OCI-LY7 (cell line): ENCODE measurements around the gene IMP4. TPM values are rescaled to one million over a fixed set of nuclear protein-coding genes. Genes with fewer than 3 reads are reported as not detected.
A peak's percentile ranks its signal among the peaks of the same experiment; 100 is the strongest.

Experiments used
- BruUV-seq: library from RNA; stranded (reverse); fragments of 400-500 nt; replicated peaks from 2 replicates; lab custom pipeline; 2021; lab: Mats Ljungman, UMichigan
- CTCF ChIA-PET: fragments of 300-600 bp; sonication (Branson Sonifier 250); formaldehyde crosslinking; loops from one replicate; lab custom pipeline; 2022; ENCODE audit warnings: antibody characterized with exemption; ENCODE audit not compliant: unreplicated experiment; lab: Charles Lee
- POLR2A ChIA-PET: fragments of 300-600 bp; sonication (Branson Sonifier 250); formaldehyde crosslinking; loops from one replicate; lab custom pipeline; 2022; ENCODE audit warnings: antibody characterized with exemption; lab: Charles Lee
- DNase-seq: peaks from one replicate; pipeline ENCODE4 v3.0.0-alpha.2; 2015; ENCODE audit warnings: low spot score
- H2AFZ ChIP-seq: fragments of 200-600 bp; sonication (generic), shearing (Covaris generic); 2 replicates; pipeline ENCODE4 v1.6.1; 2014; ENCODE audit warnings: mild to moderate bottlenecking, antibody characterized with exemption, low read length, moderate library complexity
- H3K27ac ChIP-seq: fragments of 200-600 bp; sonication (generic); 2 replicates; pipeline ENCODE4 v1.5.1; 2014; ENCODE audit warnings: mixed run types, low read depth, mild to moderate bottlenecking, moderate library complexity, low read length, inconsistent platforms; ENCODE audit not compliant: poor library complexity, severe bottlenecking
- H3K36me3 ChIP-seq: fragments of 200-600 bp; sonication (generic); 2 replicates; pipeline ENCODE4 v1.6.1; 2014; ENCODE audit warnings: mild to moderate bottlenecking, antibody characterized with exemption, low read length, moderate library complexity, mixed read lengths; ENCODE audit not compliant: insufficient read depth
- H3K4me1 ChIP-seq: fragments of 200-600 bp; sonication (generic); 2 replicates; pipeline ENCODE4 v1.5.1; 2014; ENCODE audit warnings: mild to moderate bottlenecking, low read length; ENCODE audit not compliant: insufficient read depth, poor library complexity, severe bottlenecking
- H3K4me2 ChIP-seq: fragments of 200-600 bp; sonication (generic); 2 replicates; pipeline ENCODE4 v1.6.1; 2014; ENCODE audit warnings: mild to moderate bottlenecking, low read length
- H3K4me3 ChIP-seq: fragments of 200-600 bp; sonication (generic); 2 replicates; pipeline ENCODE4 v1.5.1; 2014; ENCODE audit warnings: mild to moderate bottlenecking, low read depth, low read length; ENCODE audit not compliant: poor library complexity, severe bottlenecking
- H3K79me2 ChIP-seq: fragments of 200-600 bp; sonication (generic); 2 replicates; pipeline ENCODE4 v1.6.1; 2016; ENCODE audit warnings: low read depth, mild to moderate bottlenecking, low read length, moderate library complexity, mixed read lengths; ENCODE audit not compliant: insufficient read depth
- H3K9me2 ChIP-seq: fragments of 200-600 bp; sonication (generic); 2 replicates; pipeline ENCODE4 v1.6.1; 2016; ENCODE audit warnings: mild to moderate bottlenecking, low read length, mixed read lengths; ENCODE audit not compliant: insufficient read depth
- H3K9me3 ChIP-seq: fragments of 200-600 bp; sonication (generic); 2 replicates; pipeline ENCODE4 v1.6.1; 2014; ENCODE audit warnings: mild to moderate bottlenecking, mixed run types, low read length, mixed read lengths
- H4K20me1 ChIP-seq: fragments of 200-600 bp; sonication (generic); 2 replicates; pipeline ENCODE4 v1.6.1; 2014; ENCODE audit warnings: mild to moderate bottlenecking, antibody characterized with exemption, low read length, moderate library complexity, mixed read lengths; ENCODE audit not compliant: insufficient read depth
- EZH2phosphoT487 ChIP-seq: fragments of 200-600 bp; sonication (generic); IDR thresholded peaks from 2 replicates; pipeline ENCODE4 v1.6.1; 2018; ENCODE audit warnings: low read depth, borderline replicate concordance, mild to moderate bottlenecking, mixed run types, antibody characterized with exemption, low read length, moderate library complexity, mixed read lengths
- intact Hi-C: fragments of 100-400 bp; cut with micrococcal nuclease; formaldehyde crosslinking; loops from one replicate; pipeline ENCODE4 v1.10.0; 2022; ENCODE audit not compliant: unreplicated experiment
- total RNA-seq, 2 experiments: library from RNA; depleted of rRNA in 1 of 2; stranded (reverse); fragments of >200 nt in 1 of 2; shearing (Covaris generic) in 1 of 2; gene quantifications; 2 replicates each; pipeline ENCODE4 v1.2.3, GENCODE V29; 2014 to 2022
- TF ChIP-seq, protein P1 (sequence below): fragments of 200-600 bp; sonication (generic); conservative IDR thresholded peaks from 2 replicates; pipeline ENCODE4 v1.5.1; 2014; ENCODE audit warnings: mild to moderate bottlenecking, antibody characterized with exemption, low read length, moderate library complexity, mixed read lengths

Gene IMP4
- total RNA-seq, 2 experiments from 2014 or later: 266 to 314 TPM

DNA sequence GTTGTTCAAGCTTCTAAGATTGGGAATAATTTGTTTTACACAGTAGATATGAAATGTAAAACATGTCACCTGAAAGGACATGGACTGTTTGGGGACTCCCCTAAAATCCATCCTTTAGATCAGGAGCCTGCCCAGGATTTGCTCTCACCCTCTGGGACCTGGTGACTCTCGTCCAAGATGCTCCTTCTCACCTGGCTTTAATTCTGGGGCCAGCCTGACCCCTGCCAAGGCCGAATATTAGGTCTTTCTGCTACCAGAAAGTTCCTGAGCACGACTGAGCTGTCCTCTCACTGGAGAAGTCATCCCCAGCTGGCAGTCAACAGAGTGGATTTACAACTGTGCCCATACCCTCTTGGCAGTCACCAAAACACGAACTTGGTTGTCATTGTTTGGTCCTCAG is 38.4 kb downstream of the IMP4 start:
- no peak for TF ChIP-seq EZH2phosphoT487
- no TSS peak for BruUV-seq
- Histone ChIP-seq H3K79me2 (peaks cover 44% of the 10 kb centered on the region; the same call in 1 of the 2 replicates), H3K27ac (peak overlapping the region; percentile 51), H3K9me2 (no peaks in the 10 kb centered on the region), H3K36me3 (peaks cover 68% of the 10 kb centered on the region), H3K9me3 (no peaks in the 10 kb centered on the region), H3K4me2 (peak overlapping the region; percentile 95), H3K4me1 (peaks cover 90% of the 10 kb centered on the region), H3K4me3 (peak overlapping the region; percentile 10), H2AFZ (no peak overlapping the region), H4K20me1 (no peaks in the 10 kb centered on the region)
- ChIA-PET CTCF (interaction anchor here (2.7 kb wide), 1 partner anchor 9 kb away, joined by 8 read pairs; no protein-coding TSS in a partner anchor), POLR2A (interaction anchor here (0.6 to 10.8 kb wide), 3 partner anchors 6 to 30 kb away, joined by 3 to 209 read pairs (median 159); partner anchors contain the start of gene PTPN18)
- no peak for DNase-seq
- intact Hi-C loops: no loop called here

- Histone ChIP-seq H3K79me2 (peaks cover 43% of the 10 kb centered on the region; the same call in 1 of the 2 replicates), H3K27ac (peak overlapping the region; percentile 51), H3K4me1 (peaks cover 90% of the 10 kb centered on the region), H3K4me2 (peak overlapping the region; percentile 95), H2AFZ (no peak overlapping the region), H3K9me3 (no peaks in the 10 kb centered on the region), H3K4me3 (peak overlapping the region; percentile 10), H3K9me2 (no peaks in the 10 kb centered on the region), H4K20me1 (no peaks in the 10 kb centered on the region), H3K36me3 (peaks cover 64% of the 10 kb centered on the region)
- peak; percentile 60 for DNase-seq
- no TSS peak for BruUV-seq
- ChIA-PET CTCF (no interaction called here), POLR2A (interaction anchor here (0.6 to 10.8 kb wide), 4 partner anchors 6 to 40 kb away, joined by 3 to 209 read pairs (median 81); partner anchors contain the start of gene PTPN18)
- intact Hi-C loops: no loop called here
- no peak for TF ChIP-seq EZH2phosphoT487
- TF ChIP-seq, protein P1, sequence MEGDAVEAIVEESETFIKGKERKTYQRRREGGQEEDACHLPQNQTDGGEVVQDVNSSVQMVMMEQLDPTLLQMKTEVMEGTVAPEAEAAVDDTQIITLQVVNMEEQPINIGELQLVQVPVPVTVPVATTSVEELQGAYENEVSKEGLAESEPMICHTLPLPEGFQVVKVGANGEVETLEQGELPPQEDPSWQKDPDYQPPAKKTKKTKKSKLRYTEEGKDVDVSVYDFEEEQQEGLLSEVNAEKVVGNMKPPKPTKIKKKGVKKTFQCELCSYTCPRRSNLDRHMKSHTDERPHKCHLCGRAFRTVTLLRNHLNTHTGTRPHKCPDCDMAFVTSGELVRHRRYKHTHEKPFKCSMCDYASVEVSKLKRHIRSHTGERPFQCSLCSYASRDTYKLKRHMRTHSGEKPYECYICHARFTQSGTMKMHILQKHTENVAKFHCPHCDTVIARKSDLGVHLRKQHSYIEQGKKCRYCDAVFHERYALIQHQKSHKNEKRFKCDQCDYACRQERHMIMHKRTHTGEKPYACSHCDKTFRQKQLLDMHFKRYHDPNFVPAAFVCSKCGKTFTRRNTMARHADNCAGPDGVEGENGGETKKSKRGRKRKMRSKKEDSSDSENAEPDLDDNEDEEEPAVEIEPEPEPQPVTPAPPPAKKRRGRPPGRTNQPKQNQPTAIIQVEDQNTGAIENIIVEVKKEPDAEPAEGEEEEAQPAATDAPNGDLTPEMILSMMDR: no peak
These were observed 38.9 kb downstream of the IMP4 start for GRCh38 chr2:130381619-130382018.

DNA sequence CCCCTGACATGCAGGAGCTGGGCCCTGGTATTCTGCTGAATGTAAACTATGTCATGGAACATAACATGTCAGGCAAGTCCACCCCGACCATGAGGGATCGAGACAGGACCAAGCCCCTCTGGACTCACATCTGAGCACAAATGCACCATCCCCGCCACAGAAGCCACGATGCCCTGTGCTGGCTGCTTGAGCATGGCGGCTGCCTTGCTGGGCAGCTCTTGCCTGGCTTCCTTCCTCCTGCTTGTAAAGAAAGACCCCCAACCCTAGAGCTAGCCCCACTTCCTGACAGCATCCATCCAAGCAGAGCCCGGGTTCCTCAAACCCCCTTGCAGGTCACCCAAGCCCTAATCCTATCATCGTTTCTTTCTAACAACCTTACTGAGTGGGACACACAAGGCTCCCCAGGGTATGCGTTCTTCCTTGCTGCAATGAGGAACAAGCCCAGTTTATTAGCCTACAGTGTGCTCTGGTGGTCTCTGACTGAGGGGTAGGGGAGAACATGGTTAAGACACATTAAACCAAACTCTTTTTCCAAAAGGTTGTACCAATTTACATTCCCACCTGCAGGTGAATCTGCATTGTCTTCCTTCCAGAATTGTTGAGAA is 39.7 kb downstream of the IMP4 start:
- H3K36me3 ChIP-seq: peaks cover 62% of the 10 kb centered on the region
- intact Hi-C loops: no loop called here
- H3K4me2 ChIP-seq: peak overlapping the region; percentile 95; the same call in 1 of the 2 replicates
- CTCF ChIA-PET: no interaction called here
- H2AFZ ChIP-seq: no peak overlapping the region
- no TSS peak for BruUV-seq
- no peaks in the 10 kb centered on the region for H3K9me2 ChIP-seq
- H3K79me2 ChIP-seq: peaks cover 40% of the 10 kb centered on the region; the same call in 1 of the 2 replicates
- TF ChIP-seq, protein P1: no peak
- TF ChIP-seq EZH2phosphoT487: no peak
- no peak for DNase-seq
- POLR2A ChIA-PET: interaction anchor here (1.0 to 10.8 kb wide), 2 partner anchors 31 to 41 kb away, joined by 3 to 159 read pairs; partner anchors contain the start of gene PTPN18
- H3K9me3 ChIP-seq: no peaks in the 10 kb centered on the region
- H3K4me1 ChIP-seq: peaks cover 90% of the 10 kb centered on the region
- H4K20me1 ChIP-seq: no peaks in the 10 kb centered on the region
- H3K27ac ChIP-seq: peak overlapping the region; percentile 51
- no peak overlapping the region for H3K4me3 ChIP-seq
